Endothelial cell of umbilical vein (primary cell): Measurements from ENCODE around the gene ASB10. TPM values are rescaled to one million over a fixed set of nuclear protein-coding genes. Genes with fewer than 3 reads are reported as not detected.

Experiments
- BruUV-seq: library from RNA; stranded (reverse); fragments of 400-500 nt; replicated peaks from 2 replicates; lab custom pipeline; 2021; lab: Mats Ljungman, UMichigan
- CTCF ChIA-PET: fragments of 300-600, 350-600 bp; sonication (Branson Sonifier 250); formaldehyde crosslinking; loops from one replicate; lab custom pipeline; 2021; ENCODE audit warnings: antibody characterized with exemption, inconsistent platforms; lab: Charles Lee
- POLR2A ChIA-PET: fragments of 300-600, 350-600 bp; sonication (Branson Sonifier 250); formaldehyde crosslinking; loops from one replicate; lab custom pipeline; 2021; ENCODE audit warnings: antibody characterized with exemption, inconsistent platforms; lab: Charles Lee
- DNase-seq: peaks from one replicate; pipeline ENCODE4 v3.0.0-alpha.2; 2011; ENCODE audit warnings: low read depth, low spot score
- FAIRE-seq: peaks from 2 replicates; lab custom pipeline; 2011; peaks lifted over from hg19 to GRCh38; lab: Jason Lieb, UNC
- H2AFZ ChIP-seq: 2 replicates; pipeline ENCODE4 v1.6.0; 2012; ENCODE audit warnings: low read depth, low read length, control low read depth, inconsistent platforms
- H3K27ac ChIP-seq: 2 replicates; pipeline ENCODE4 v1.5.1; 2011; ENCODE audit warnings: low read depth, mild to moderate bottlenecking, control low read depth, low read length, moderate library complexity; ENCODE audit not compliant: insufficient read depth
- H3K27me3 ChIP-seq, 2 experiments: 2 replicates each; pipeline versions ENCODE4 v1.6.0 to v1.6.1; 2011; ENCODE audit warnings: low read length in 2 of 2, mixed read lengths in 1 of 2; ENCODE audit not compliant: control insufficient read depth in 2 of 2, insufficient read depth in 2 of 2
- H3K36me3 ChIP-seq, 2 experiments: 2 replicates in 1 of 2; 3 replicates in 1 of 2; pipeline ENCODE4 v1.5.1; 2011; ENCODE audit warnings: low read length in 2 of 2, mild to moderate bottlenecking in 1 of 2, moderate library complexity in 1 of 2; ENCODE audit not compliant: control insufficient read depth in 2 of 2, insufficient read depth in 2 of 2; ENCODE audit errors: extremely low read depth in 1 of 2
- H3K4me1 ChIP-seq: 3 replicates; pipeline ENCODE4 v1.5.1; 2011; ENCODE audit warnings: mild to moderate bottlenecking, low read length; ENCODE audit not compliant: control insufficient read depth, insufficient read depth; ENCODE audit errors: extremely low read depth
- H3K4me2 ChIP-seq: 2 replicates; pipeline ENCODE4 v1.6.1; 2011; ENCODE audit warnings: low read length, control low read depth, mixed read lengths; ENCODE audit not compliant: insufficient read depth
- H3K4me3 ChIP-seq, 3 experiments: fragments of 200-600 bp in 1 of 3; sonication (generic), shearing (Covaris generic) in 1 of 3; replicated peaks in 1 of 3; 2 replicates each; pipeline ENCODE4 v1.5.1; 2011 to 2016; ENCODE audit warnings: control low read depth in 3 of 3, low read length in 3 of 3, mild to moderate bottlenecking in 2 of 3, inconsistent platforms in 1 of 3, low read depth in 1 of 3, moderate library complexity in 1 of 3; ENCODE audit not compliant: insufficient read depth in 1 of 3
- H3K79me2 ChIP-seq: 2 replicates; pipeline ENCODE4 v1.6.0; 2012; ENCODE audit warnings: low read length, inconsistent platforms; ENCODE audit not compliant: control insufficient read depth, insufficient read depth
- H3K9ac ChIP-seq: replicated peaks from 2 replicates; pipeline ENCODE3; 2011; ENCODE audit warnings: low read length, control low read depth; ENCODE audit not compliant: insufficient read depth; ENCODE audit errors: extremely low read depth
- H3K9me1 ChIP-seq: replicated peaks from 3 replicates; pipeline ENCODE4 v1.6.0; 2011; ENCODE audit warnings: mild to moderate bottlenecking, low read length; ENCODE audit not compliant: control insufficient read depth, insufficient read depth; ENCODE audit errors: extremely low read depth
- H3K9me3 ChIP-seq: replicated peaks from 2 replicates; pipeline ENCODE4 v1.5.1; 2012; ENCODE audit warnings: low read length, inconsistent platforms; ENCODE audit not compliant: control insufficient read depth, insufficient read depth
- H4K20me1 ChIP-seq: replicated peaks from 2 replicates; pipeline ENCODE3; 2011; ENCODE audit warnings: mild to moderate bottlenecking, low read length; ENCODE audit not compliant: control insufficient read depth, insufficient read depth; ENCODE audit errors: extremely low read depth
- CTCF ChIP-seq, 2 donors: IDR thresholded peaks; 1 replicate in 1 of 2; 2 replicates in 1 of 2; pipeline ENCODE4 v1.5.1; 2011; ENCODE audit warnings: low read length in 2 of 2, mild to moderate bottlenecking in 2 of 2, moderate library complexity in 2 of 2, control low read depth in 1 of 2, inconsistent platforms in 1 of 2, low read depth in 1 of 2; ENCODE audit not compliant: insufficient read depth in 1 of 2; ENCODE audit errors: extremely low read depth in 1 of 2
- EZH2 ChIP-seq: IDR thresholded peaks from 2 replicates; pipeline ENCODE4 v1.6.1; 2012; ENCODE audit warnings: borderline replicate concordance, low read depth, mild to moderate bottlenecking, moderate library complexity, low read length, inconsistent platforms; ENCODE audit not compliant: severe bottlenecking
- JUN ChIP-seq: IDR thresholded peaks from 2 replicates; pipeline ENCODE4 v1.6.1; 2011; ENCODE audit warnings: borderline replicate concordance, low read depth; ENCODE audit not compliant: insufficient read length, insufficient read depth
- POLR2AphosphoS5 ChIP-seq: IDR thresholded peaks from 2 replicates; pipeline ENCODE4 v1.6.1; 2012; ENCODE audit warnings: low read depth, mild to moderate bottlenecking, control low read depth, low read length, moderate library complexity; ENCODE audit not compliant: insufficient read depth
- dilution Hi-C: fragments of 300-500 bp; cut with MboI; formaldehyde crosslinking; loops from one replicate; pipeline ENCODE4 v1.15.0; 2019; ENCODE audit warnings: low sequenced_read_pairs; ENCODE audit not compliant: extremely low pct_ligation_motif_present
- intact Hi-C: fragments of 100-400 bp; cut with micrococcal nuclease; formaldehyde crosslinking; loops from one replicate; pipeline ENCODE4 v1.10.0; 2022
- polyA plus RNA-seq, 4 experiments: library from polyadenylated mRNA; depleted of rRNA in 3 of 4; stranded (reverse) in 3 of 4; unstranded in 1 of 4; fragments of >200 nt; gene quantifications; 2 replicates each; pipeline versions ENCODE4 v1.2.1 to v1.2.3, GENCODE V29; 2011 to 2012; ENCODE audit warnings: missing spikeins in 1 of 4
- total RNA-seq: library from RNA; stranded (reverse); gene quantifications from 2 replicates; pipeline ENCODE4 v1.2.3, GENCODE V29; 2021

Gene ASB10
- total and polyA plus RNA-seq, 2 donors (not counting 3 experiments of a cell fraction or from before 2014, with no cell fraction given) = not detected

- no peaks in the 10 kb centered on the region for H3K4me1 ChIP-seq
- dilution Hi-C loops (no loop called here), intact Hi-C loops (no loop called here)
- FAIRE-seq = no peak
- H3K4me3 ChIP-seq = no peak overlapping the region
- no peak overlapping the region for H3K27ac ChIP-seq
- H3K9me1 ChIP-seq = no peaks in the 10 kb centered on the region
- POLR2A ChIA-PET = no interaction called here
- TF ChIP-seq EZH2 = no peak
- H3K36me3 ChIP-seq = peaks cover 9 to 76% of the 10 kb centered on the region in 2 experiments
- H3K27me3 ChIP-seq = no peaks in the 10 kb centered on the region
- no peaks in the 10 kb centered on the region for H3K79me2 ChIP-seq
- BruUV-seq = no TSS peak
- no peak overlapping the region for H3K9ac ChIP-seq
- no peaks in the 10 kb centered on the region for H4K20me1 ChIP-seq
- H3K9me3 ChIP-seq = no peaks in the 10 kb centered on the region
- no peak overlapping the region for H2AFZ ChIP-seq
- no peak for DNase-seq
- CTCF ChIA-PET = interaction anchor here (0.6 to 2.3 kb wide), 2 partner anchors 15 to 21 kb away, joined by 3 to 6 read pairs; no protein-coding TSS in a partner anchor
- no peak overlapping the region for H3K4me2 ChIP-seq
These were observed 55.8 kb downstream of the ASB10 start for GRCh38 chr7:151131224-151131591.

- no peak overlapping the region for H3K27ac ChIP-seq
- peaks cover 9 to 71% of the 10 kb centered on the region in 2 experiments for H3K36me3 ChIP-seq
- intact Hi-C loops = no loop called here
- H3K4me3 ChIP-seq = no peak overlapping the region
- H3K4me2 ChIP-seq = no peak overlapping the region
- BruUV-seq = no TSS peak
- ChIA-PET POLR2A (no interaction called here), CTCF (interaction anchor here (0.6 to 2.3 kb wide), 2 partner anchors 16 to 20 kb away, joined by 3 to 6 read pairs; no protein-coding TSS in a partner anchor)
- no peaks in the 10 kb centered on the region for H3K9me1 ChIP-seq
- TF ChIP-seq JUN (no peak), CTCF (IDR thresholded peaks at IDR 0.05; ENCODE audit: extremely low read depth in 1 of 2, insufficient read depth in 1 of 2, low read depth in 1 of 2, low read length in 2 of 2) (no peak), POLR2AphosphoS5 (no peak)
- DNase-seq (no peak), FAIRE-seq (no peak)
- H3K9me3 ChIP-seq = no peaks in the 10 kb centered on the region
- H3K79me2 ChIP-seq = no peaks in the 10 kb centered on the region
- no peaks in the 10 kb centered on the region for H3K27me3 ChIP-seq
- H4K20me1 ChIP-seq = no peaks in the 10 kb centered on the region
- dilution Hi-C loops = no loop called here
- H3K9ac ChIP-seq = no peak overlapping the region
- no peaks in the 10 kb centered on the region for H3K4me1 ChIP-seq
- H2AFZ ChIP-seq = no peak overlapping the region
These were observed 56.3 kb downstream of the ASB10 start for GRCh38 chr7:151130741-151131157.
